Ishikawa (cell line): Measurements from ENCODE around the gene RAB9A.

Source experiments
- CEBPB ChIP-seq: IDR thresholded peaks from 2 replicates; pipeline ENCODE4 v1.6.1; 2012
- EGR1 ChIP-seq: IDR thresholded peaks from 2 replicates; pipeline ENCODE4 v1.6.1; 2012
- EP300 ChIP-seq: IDR thresholded peaks from 2 replicates; pipeline ENCODE4 v1.6.1; 2012; ENCODE audit warnings: borderline replicate concordance
- MAX ChIP-seq: IDR thresholded peaks from 2 replicates; pipeline ENCODE4 v1.6.1; 2012
- RAD21 ChIP-seq: IDR thresholded peaks from 2 replicates; pipeline ENCODE4 v1.6.1; 2012; ENCODE audit warnings: low read depth
- REST ChIP-seq: IDR thresholded peaks from 2 replicates; pipeline ENCODE4 v1.6.1; 2012; ENCODE audit warnings: low read depth, mild to moderate bottlenecking
- TAF1 ChIP-seq: IDR thresholded peaks from 2 replicates; pipeline ENCODE4 v1.6.1; 2012; ENCODE audit warnings: low read depth, mild to moderate bottlenecking
- TCF12 ChIP-seq: IDR thresholded peaks from 2 replicates; pipeline ENCODE4 v1.6.1; 2012; ENCODE audit warnings: low read depth
- YY1 ChIP-seq: IDR thresholded peaks from 2 replicates; pipeline ENCODE4 v1.6.1; 2012; ENCODE audit warnings: low read depth
- ZBTB7A ChIP-seq: IDR thresholded peaks from 2 replicates; pipeline ENCODE4 v1.6.1; 2012; ENCODE audit warnings: low read depth

GRCh38 chrX:13669246-13669737 lies 19.6 kb upstream of the RAB9A start:
- peak; percentile 74 for TF ChIP-seq TCF12
- TF ChIP-seq CEBPB = no peak
- no peak for TF ChIP-seq RAD21
- peak; percentile 72; the same call in 1 of the 2 replicates for TF ChIP-seq EP300
- TF ChIP-seq EGR1 = no peak
- TF ChIP-seq ZBTB7A = no peak
- TF ChIP-seq REST = no peak
- TF ChIP-seq MAX = peak; percentile 25; the same call in 1 of the 2 replicates
- no peak for TF ChIP-seq YY1
- TF ChIP-seq TAF1 = no peak
